ENCODE data around the gene APOO. TPM values are rescaled to one million over a fixed set of nuclear protein-coding genes. Genes with fewer than 3 reads are reported as not detected.

Gene APOO
- total RNA-seq, 1 donor from 2014 or later: 34.6 TPM

DNA sequence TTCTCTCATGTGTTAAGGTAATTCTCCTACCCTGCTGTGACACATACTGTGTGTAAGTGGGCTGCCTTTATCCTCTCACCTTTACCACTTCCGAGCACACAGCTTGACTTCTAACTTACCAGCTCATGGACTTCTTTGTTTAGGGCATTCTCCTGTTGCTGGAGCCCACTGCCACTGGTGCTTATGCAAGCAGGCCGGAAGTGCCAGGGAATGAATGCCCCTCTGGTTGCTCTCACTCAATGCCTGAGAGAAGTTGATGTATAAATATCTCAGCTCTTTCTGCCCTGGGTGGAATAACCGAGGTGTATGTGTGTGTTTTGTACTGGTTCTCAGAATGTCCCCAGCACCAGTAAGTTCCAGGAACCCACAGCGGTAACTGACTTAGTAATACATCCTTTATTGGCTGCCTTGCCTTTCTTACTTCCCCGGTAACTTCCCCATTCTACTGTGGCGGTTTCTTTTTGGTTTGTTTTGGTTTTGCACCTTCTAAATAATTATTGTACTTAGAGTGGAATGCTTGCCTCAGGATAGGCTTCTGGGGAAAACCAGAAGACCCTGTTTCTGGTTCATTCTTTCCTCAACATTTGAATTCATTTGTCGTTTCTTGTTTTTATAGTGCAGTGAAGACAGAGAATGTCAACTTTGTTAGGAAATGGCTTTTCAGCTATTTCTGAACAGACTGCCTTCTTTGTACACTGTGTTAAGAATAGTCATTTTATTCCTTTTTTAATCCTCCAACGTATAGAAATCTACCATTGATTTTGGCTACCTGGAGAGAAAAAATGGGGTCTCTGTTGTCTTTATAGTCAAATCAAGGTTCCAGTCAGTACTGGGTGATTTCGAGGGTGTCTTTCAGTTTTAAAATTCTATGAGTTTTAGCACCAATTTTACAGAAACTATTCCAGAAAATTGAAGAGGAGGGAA is 45.5 kb upstream of the APOO start:
- H2AFZ ChIP-seq (ENCODE audit: low read depth, low read length): peak overlapping the region; percentile 51
- Mint-ChIP-seq H3K9me3 (ENCODE audit: unreplicated experiment) (no peaks in the 10 kb centered on the region), H3K27ac (ENCODE audit: unreplicated experiment) (peak overlapping the region; percentile 7), H3K4me1 (ENCODE audit: low read depth, unreplicated experiment) (peaks cover 5% of the 10 kb centered on the region), H3K4me3 (ENCODE audit: unreplicated experiment) (no peak overlapping the region), H3K27me3 (ENCODE audit: low read depth, unreplicated experiment) (no peaks in the 10 kb centered on the region), H3K36me3 (ENCODE audit: low read depth, unreplicated experiment) (no peaks in the 10 kb centered on the region)
- H3K4me3 ChIP-seq (ENCODE audit: insufficient read depth, low read depth, low read length): no peak overlapping the region
- no peak overlapping the region for H3K27ac ChIP-seq (ENCODE audit: low read depth, low read length)
- H3K27me3 ChIP-seq (ENCODE audit: insufficient read depth, low read length): no peaks in the 10 kb centered on the region
- no peaks in the 10 kb centered on the region for H4K20me1 ChIP-seq (ENCODE audit: insufficient read depth, low read length)
- no peaks in the 10 kb centered on the region for H3K9me3 ChIP-seq (ENCODE audit: insufficient read depth, low read depth, low read length)
- DNase-seq (ENCODE audit: low read depth): no peak
- no peaks in the 10 kb centered on the region for H3K79me2 ChIP-seq (ENCODE audit: insufficient read depth, low read length)
- no peak overlapping the region for H3K9ac ChIP-seq (ENCODE audit: low read length)
- no peaks in the 10 kb centered on the region for H3K4me1 ChIP-seq (ENCODE audit: insufficient read depth, low read length)
- peak; percentile 93 for FAIRE-seq
- TF ChIP-seq, protein P1, sequence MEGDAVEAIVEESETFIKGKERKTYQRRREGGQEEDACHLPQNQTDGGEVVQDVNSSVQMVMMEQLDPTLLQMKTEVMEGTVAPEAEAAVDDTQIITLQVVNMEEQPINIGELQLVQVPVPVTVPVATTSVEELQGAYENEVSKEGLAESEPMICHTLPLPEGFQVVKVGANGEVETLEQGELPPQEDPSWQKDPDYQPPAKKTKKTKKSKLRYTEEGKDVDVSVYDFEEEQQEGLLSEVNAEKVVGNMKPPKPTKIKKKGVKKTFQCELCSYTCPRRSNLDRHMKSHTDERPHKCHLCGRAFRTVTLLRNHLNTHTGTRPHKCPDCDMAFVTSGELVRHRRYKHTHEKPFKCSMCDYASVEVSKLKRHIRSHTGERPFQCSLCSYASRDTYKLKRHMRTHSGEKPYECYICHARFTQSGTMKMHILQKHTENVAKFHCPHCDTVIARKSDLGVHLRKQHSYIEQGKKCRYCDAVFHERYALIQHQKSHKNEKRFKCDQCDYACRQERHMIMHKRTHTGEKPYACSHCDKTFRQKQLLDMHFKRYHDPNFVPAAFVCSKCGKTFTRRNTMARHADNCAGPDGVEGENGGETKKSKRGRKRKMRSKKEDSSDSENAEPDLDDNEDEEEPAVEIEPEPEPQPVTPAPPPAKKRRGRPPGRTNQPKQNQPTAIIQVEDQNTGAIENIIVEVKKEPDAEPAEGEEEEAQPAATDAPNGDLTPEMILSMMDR (IDR thresholded peaks at IDR 0.05; ENCODE audit: insufficient read depth, low read depth, low read length): no peak
- no peak for TF ChIP-seq EZH2 (IDR thresholded peaks at IDR 0.05; ENCODE audit: insufficient read depth, low read length)
- H3K36me3 ChIP-seq (ENCODE audit: insufficient read depth, low read length): no peaks in the 10 kb centered on the region
- H3K4me2 ChIP-seq (ENCODE audit: low read length): peak overlapping the region; percentile 55

DNA sequence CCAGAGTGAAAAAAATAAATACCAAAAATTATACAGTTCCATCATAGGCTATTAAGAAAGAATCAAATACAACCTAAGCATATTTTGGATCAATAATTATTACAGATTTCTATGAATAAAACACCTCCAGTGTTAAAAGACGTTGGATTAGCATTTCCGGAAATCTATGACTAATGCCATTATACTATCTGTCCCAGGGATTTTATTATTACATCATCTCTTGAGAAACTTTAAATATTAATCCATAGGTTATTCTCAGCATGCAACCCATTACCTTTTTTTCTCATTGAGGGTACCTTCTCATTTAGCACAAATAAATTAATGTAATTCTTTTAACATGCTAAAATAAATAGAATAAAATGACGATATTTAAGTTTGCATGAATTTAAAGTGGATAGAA is 44.7 kb upstream of the APOO start:
- no peaks in the 10 kb centered on the region for H3K9me3 Mint-ChIP-seq (ENCODE audit: unreplicated experiment)

DNA sequence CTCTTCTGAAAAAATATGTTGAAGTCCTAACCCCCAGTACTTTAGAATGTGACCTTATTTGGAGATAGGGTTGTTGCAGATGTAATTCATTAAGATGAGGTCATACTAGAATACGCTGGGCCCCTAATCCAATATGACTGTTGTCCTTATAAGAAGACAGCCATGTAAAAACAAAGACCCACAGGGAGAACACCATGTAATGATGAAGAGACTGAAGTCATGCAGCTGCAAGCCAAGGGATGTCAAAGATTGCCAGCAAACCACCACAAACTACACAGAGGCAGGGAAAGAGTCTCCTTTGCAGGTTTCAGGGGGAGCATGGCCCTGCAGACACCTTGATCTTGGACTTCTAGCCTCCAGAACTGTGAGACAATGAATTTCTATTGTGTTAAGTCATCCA is 37.5 kb upstream of the APOO start:
- TF ChIP-seq, protein P1 (IDR thresholded peaks at IDR 0.05; ENCODE audit: insufficient read depth, low read depth, low read length): no peak
- TF ChIP-seq EZH2 (IDR thresholded peaks at IDR 0.05; ENCODE audit: insufficient read depth, low read length): no peak
- H3K27me3 Mint-ChIP-seq (ENCODE audit: low read depth, unreplicated experiment): no peaks in the 10 kb centered on the region
- no peaks in the 10 kb centered on the region for H3K36me3 Mint-ChIP-seq (ENCODE audit: low read depth, unreplicated experiment)
- H3K9me3 ChIP-seq (ENCODE audit: insufficient read depth, low read depth, low read length): no peaks in the 10 kb centered on the region
- no peak overlapping the region for H2AFZ ChIP-seq (ENCODE audit: low read depth, low read length)
- peaks cover 2% of the 10 kb centered on the region for H3K27me3 ChIP-seq (ENCODE audit: insufficient read depth, low read length)
- DNase-seq (ENCODE audit: low read depth) (no peak), FAIRE-seq (no peak)
- no peak overlapping the region for H3K9ac ChIP-seq (ENCODE audit: low read length)
- no peak overlapping the region for H3K4me2 ChIP-seq (ENCODE audit: low read length)
- no peaks in the 10 kb centered on the region for H3K36me3 ChIP-seq (ENCODE audit: insufficient read depth, low read length)
- H3K4me3 Mint-ChIP-seq (ENCODE audit: unreplicated experiment): no peak overlapping the region
- H3K27ac Mint-ChIP-seq (ENCODE audit: unreplicated experiment): no peak overlapping the region
- H3K4me1 Mint-ChIP-seq (ENCODE audit: low read depth, unreplicated experiment): no peaks in the 10 kb centered on the region
- H3K4me3 ChIP-seq (ENCODE audit: insufficient read depth, low read depth, low read length): no peak overlapping the region
- no peaks in the 10 kb centered on the region for H3K79me2 ChIP-seq (ENCODE audit: insufficient read depth, low read length)
- no peaks in the 10 kb centered on the region for H3K9me3 Mint-ChIP-seq (ENCODE audit: unreplicated experiment)
- H3K4me1 ChIP-seq (ENCODE audit: insufficient read depth, low read length): no peaks in the 10 kb centered on the region
- no peaks in the 10 kb centered on the region for H4K20me1 ChIP-seq (ENCODE audit: insufficient read depth, low read length)
- no peak overlapping the region for H3K27ac ChIP-seq (ENCODE audit: low read depth, low read length)

More for the DNA sequence above, 44.7 kb upstream of the APOO start:
- Mint-ChIP-seq H3K4me1 (ENCODE audit: low read depth, unreplicated experiment) (peaks cover 5% of the 10 kb centered on the region), H3K27me3 (ENCODE audit: low read depth, unreplicated experiment) (no peaks in the 10 kb centered on the region), H3K36me3 (ENCODE audit: low read depth, unreplicated experiment) (no peaks in the 10 kb centered on the region), H3K4me3 (ENCODE audit: unreplicated experiment) (no peak overlapping the region), H3K27ac (ENCODE audit: unreplicated experiment) (no peak overlapping the region)
- no peak overlapping the region for H3K4me2 ChIP-seq (ENCODE audit: low read length)
- H3K9me3 ChIP-seq (ENCODE audit: insufficient read depth, low read depth, low read length): no peaks in the 10 kb centered on the region
- DNase-seq (ENCODE audit: low read depth): no peak
- no peak overlapping the region for H3K4me3 ChIP-seq (ENCODE audit: insufficient read depth, low read depth, low read length)
- TF ChIP-seq EZH2 (IDR thresholded peaks at IDR 0.05; ENCODE audit: insufficient read depth, low read length): no peak
- H4K20me1 ChIP-seq (ENCODE audit: insufficient read depth, low read length): no peaks in the 10 kb centered on the region
- no peak overlapping the region for H3K27ac ChIP-seq (ENCODE audit: low read depth, low read length)
- no peak overlapping the region for H2AFZ ChIP-seq (ENCODE audit: low read depth, low read length)
- no peak for FAIRE-seq
- H3K79me2 ChIP-seq (ENCODE audit: insufficient read depth, low read length): no peaks in the 10 kb centered on the region
- H3K36me3 ChIP-seq (ENCODE audit: insufficient read depth, low read length): no peaks in the 10 kb centered on the region
- no peak overlapping the region for H3K9ac ChIP-seq (ENCODE audit: low read length)
- H3K27me3 ChIP-seq (ENCODE audit: insufficient read depth, low read length): no peaks in the 10 kb centered on the region
- no peaks in the 10 kb centered on the region for H3K4me1 ChIP-seq (ENCODE audit: insufficient read depth, low read length)
